CD4-positive, alpha-beta memory T cell (primary cell): Measurements from ENCODE around the gene SLC23A3. TPM values are rescaled to one million over a fixed set of nuclear protein-coding genes. Genes with fewer than 3 reads are reported as not detected.
"Not testable (repeated sequence)": the region's sequence is repeated elsewhere in the genome, so short reads cannot be mapped to it uniquely, and the experiment has no call there.

Experiments
- CTCF ChIA-PET: fragments of 350-600 bp; sonication (Branson Sonifier 250); formaldehyde crosslinking; loops from one replicate; lab custom pipeline; 2021; ENCODE audit warnings: inconsistent platforms; ENCODE audit not compliant: partially characterized antibody; lab: Charles Lee
- POLR2A ChIA-PET: fragments of 350-600 bp; sonication (Branson Sonifier 250); formaldehyde crosslinking; loops from one replicate; lab custom pipeline; 2021; ENCODE audit not compliant: partially characterized antibody; lab: Charles Lee
- DNase-seq, 5 donors: peaks; one replicate each; pipeline versions ENCODE4 v3.0.0 to v3.0.0-alpha.2; 2020 to 2022; ENCODE audit warnings: mixed read lengths in 1 of 5
- H3K27ac ChIP-seq: one replicate; pipeline ENCODE4 v1.7.0; 2013; ENCODE audit warnings: low read depth, low read length
- H3K27me3 ChIP-seq: 2 replicates; pipeline ENCODE4 v1.7.0; 2013; ENCODE audit warnings: mild to moderate bottlenecking, low read length, moderate library complexity; ENCODE audit not compliant: insufficient read depth
- H3K36me3 ChIP-seq: 2 replicates; pipeline ENCODE4 v1.7.0; 2013; ENCODE audit warnings: mild to moderate bottlenecking, low read length, moderate library complexity; ENCODE audit not compliant: insufficient read depth
- H3K4me1 ChIP-seq: 2 replicates; pipeline ENCODE4 v1.7.0; 2013; ENCODE audit warnings: mild to moderate bottlenecking, low read length, moderate library complexity; ENCODE audit not compliant: insufficient read depth
- H3K4me3 ChIP-seq, 2 donors: one replicate each; pipeline ENCODE4 v1.7.0; 2013; ENCODE audit warnings: low read length in 2 of 2, mild to moderate bottlenecking in 1 of 2
- H3K9me3 ChIP-seq, 2 donors: one replicate each; pipeline ENCODE4 v1.7.0; 2013; ENCODE audit warnings: low read length in 2 of 2, control low read depth in 1 of 2; ENCODE audit not compliant: control insufficient read depth in 1 of 2
- H3K27ac Mint-ChIP-seq, 7 donors: one replicate each; pipeline ENCODE4 v1.8.0; 2020 to 2021; ENCODE audit warnings: mixed read lengths in 7 of 7, mild to moderate bottlenecking in 6 of 7, inconsistent platforms in 3 of 7, moderate library complexity in 3 of 7
- H3K27me3 Mint-ChIP-seq, 2 donors: one replicate each; pipeline ENCODE4 v1.8.0; 2020 to 2021; ENCODE audit warnings: mixed read lengths in 2 of 2
- H3K36me3 Mint-ChIP-seq, 2 donors: one replicate each; pipeline ENCODE4 v1.8.0; 2020 to 2021; ENCODE audit warnings: mixed read lengths in 2 of 2, inconsistent platforms in 1 of 2, mild to moderate bottlenecking in 1 of 2
- H3K4me1 Mint-ChIP-seq, 4 donors: one replicate each; pipeline ENCODE4 v1.8.0; 2020 to 2021; ENCODE audit warnings: mixed read lengths in 4 of 4, mild to moderate bottlenecking in 1 of 4
- H3K4me3 Mint-ChIP-seq, 8 donors: one replicate each; pipeline ENCODE4 v1.8.0; 2020 to 2021; ENCODE audit warnings: mixed read lengths in 8 of 8, mild to moderate bottlenecking in 7 of 8, moderate library complexity in 6 of 8, inconsistent platforms in 3 of 8
- H3K9me3 Mint-ChIP-seq, 8 donors: one replicate each; pipeline ENCODE4 v1.8.0; 2020 to 2021; ENCODE audit warnings: mixed read lengths in 8 of 8, mild to moderate bottlenecking in 5 of 8, inconsistent platforms in 3 of 8, moderate library complexity in 1 of 8
- intact Hi-C: fragments of 100-400 bp; cut with micrococcal nuclease; formaldehyde crosslinking; loops from one replicate; pipeline ENCODE4 v1.15.1; 2023
- polyA plus RNA-seq, 2 donors: library from polyadenylated mRNA; unstranded; fragments of 300-500 nt; fragmentation: Illumina TruSeq; gene quantifications; one replicate each; pipeline ENCODE4 v1.2.3, GENCODE V29; 2021
- total RNA-seq, 2 experiments: library from RNA; stranded (reverse); gene quantifications; one replicate each; pipeline ENCODE4 v1.2.3, GENCODE V29; 2021

Gene SLC23A3
- total and polyA plus RNA-seq, 4 experiments from 2014 or later = 11.8 to 12.1 TPM; not detected in 2

- Mint-ChIP-seq H3K4me3 (peak overlapping the region in 5 of 8 donors; percentile 15 to 52 (median 35)), H3K36me3 (peaks cover 11 to 21% of the 10 kb centered on the region in 2 donors), H3K9me3 (no peaks in the 10 kb centered on the region), H3K27ac (peak overlapping the region in 6 of 7 donors; percentile 14 to 93 (median 47)), H3K27me3 (no peaks in the 10 kb centered on the region), H3K4me1 (peaks cover 18 to 43% (median 29%) of the 10 kb centered on the region in 4 donors)
- CTCF ChIA-PET = interaction anchor here (1.0 to 4.2 kb wide), 4 partner anchors 9 to 90 kb away, joined by 3 to 22 read pairs (median 3); no protein-coding TSS in a partner anchor
- intact Hi-C loops = no loop called here
- peaks cover 26% of the 10 kb centered on the region for H3K4me1 ChIP-seq
- no peak for DNase-seq
- H3K4me3 ChIP-seq = no peak overlapping the region
- H3K27ac ChIP-seq = no peak overlapping the region
- H3K9me3 ChIP-seq = no peaks in the 10 kb centered on the region
- POLR2A ChIA-PET = interaction anchor here (1.6 to 15.3 kb wide), 7 partner anchors 12 to 89 kb away, joined by 3 to 424 read pairs (median 40); partner anchors contain the start of genes ABCB6, CNPPD1, RETREG2 and SLC23A3
- H3K36me3 ChIP-seq = peaks cover 24% of the 10 kb centered on the region
- H3K27me3 ChIP-seq = no peaks in the 10 kb centered on the region
Observed at GRCh38 chr2:219205165-219205538, 35.3 kb upstream of the SLC23A3 start.

- H3K36me3 ChIP-seq = peaks cover 21% of the 10 kb centered on the region
- no peaks in the 10 kb centered on the region for H3K9me3 ChIP-seq
- CTCF ChIA-PET = interaction anchor here (0.8 to 1.2 kb wide), 4 partner anchors 34 to 91 kb away, joined by 3 to 4 read pairs (median 4); no protein-coding TSS in a partner anchor
- POLR2A ChIA-PET = interaction anchor here (1.6 kb wide), 1 partner anchor 49 kb away, joined by 3 read pairs; the partner anchor contains the start of genes TUBA4A and TUBA4B
- H3K4me3 ChIP-seq = no peak overlapping the region
- H3K27ac Mint-ChIP-seq = peak overlapping the region in 2 of 7 donors; percentile 63 to 93
- peaks cover 10 to 18% of the 10 kb centered on the region in 2 donors for H3K36me3 Mint-ChIP-seq
- no peak for DNase-seq
- intact Hi-C loops = no loop called here
- no peaks in the 10 kb centered on the region for H3K9me3 Mint-ChIP-seq
- peaks cover 20% of the 10 kb centered on the region for H3K4me1 ChIP-seq
- H3K27ac ChIP-seq = no peak overlapping the region
- no peaks in the 10 kb centered on the region for H3K27me3 ChIP-seq
- peak overlapping the region in 3 of 8 donors; percentile 15 to 35 (median 20) for H3K4me3 Mint-ChIP-seq
- H3K4me1 Mint-ChIP-seq = peaks cover 18 to 38% (median 26%) of the 10 kb centered on the region in 4 donors
- peaks cover under 1% of the 10 kb centered on the region in 2 donors for H3K27me3 Mint-ChIP-seq
Observed at GRCh38 chr2:219204425-219205164, 34.8 kb upstream of the SLC23A3 start.

- peaks cover 6 to 13% (median 8%) of the 10 kb centered on the region in 4 donors for H3K4me1 Mint-ChIP-seq
- H3K36me3 ChIP-seq, H3K27ac ChIP-seq, H3K36me3 Mint-ChIP-seq, H3K9me3 Mint-ChIP-seq, H3K27ac Mint-ChIP-seq, H3K9me3 ChIP-seq, H3K4me1 ChIP-seq, H3K27me3 ChIP-seq, H3K4me3 ChIP-seq, H3K4me3 Mint-ChIP-seq, H3K27me3 Mint-ChIP-seq, intact Hi-C loops, DNase-seq: not testable (repeated sequence)
- ChIA-PET CTCF (interaction anchor here (1.4 to 3.4 kb wide), 5 partner anchors 10 to 94 kb away, joined by 3 to 15 read pairs (median 7); no protein-coding TSS in a partner anchor), POLR2A (interaction anchor here (1.5 to 2.5 kb wide), 2 partner anchors 20 to 25 kb away, joined by 4 to 8 read pairs; partner anchors contain the start of gene CNPPD1)
Observed at GRCh38 chr2:219201331-219201730, 31.5 kb upstream of the SLC23A3 start.

- peak in 1 of 5 donors; percentile 15 for DNase-seq
- H3K9me3 Mint-ChIP-seq, H3K27ac ChIP-seq, H3K27me3 ChIP-seq, H3K9me3 ChIP-seq, H3K4me1 ChIP-seq, H3K36me3 Mint-ChIP-seq, H3K4me1 Mint-ChIP-seq, H3K36me3 ChIP-seq, H3K4me3 ChIP-seq, H3K27me3 Mint-ChIP-seq, intact Hi-C loops: not testable (repeated sequence)
- POLR2A ChIA-PET = interaction anchor here (1.5 to 2.5 kb wide), 2 partner anchors 19 to 24 kb away, joined by 4 to 8 read pairs; partner anchors contain the start of gene CNPPD1
- peak overlapping the region; percentile 63 to 83 (median 81) for H3K4me3 Mint-ChIP-seq
- peak overlapping the region in 6 of 7 donors; percentile 47 to 94 (median 67) for H3K27ac Mint-ChIP-seq
- CTCF ChIA-PET = interaction anchor here (1.4 to 3.4 kb wide), 5 partner anchors 10 to 94 kb away, joined by 3 to 15 read pairs (median 7); no protein-coding TSS in a partner anchor
Observed at GRCh38 chr2:219200502-219201326, 30.9 kb upstream of the SLC23A3 start.

- no peak overlapping the region for H3K4me3 Mint-ChIP-seq
- intact Hi-C loops = no loop called here
Observed at GRCh38 chr2:219199470-219200211, 29.8 kb upstream of the SLC23A3 start.

GRCh38 chr2:219198974-219199373, 29.1 kb upstream of the SLC23A3 start:
- H3K36me3 ChIP-seq = no peaks in the 10 kb centered on the region
- H3K27ac Mint-ChIP-seq = no peak overlapping the region
- ChIA-PET CTCF (interaction anchor here (2.3 to 3.4 kb wide), 2 partner anchors 19 to 96 kb away, joined by 8 to 15 read pairs; no protein-coding TSS in a partner anchor), POLR2A (interaction anchor here (1.3 to 2.5 kb wide), 2 partner anchors 18 to 22 kb away, joined by 4 to 8 read pairs; partner anchors contain the start of gene CNPPD1)
- peaks cover 5 to 8% of the 10 kb centered on the region in 2 donors for H3K27me3 Mint-ChIP-seq
- H3K36me3 Mint-ChIP-seq = peaks cover 0 to 3% of the 10 kb centered on the region in 2 donors
- no peaks in the 10 kb centered on the region for H3K9me3 ChIP-seq
- no peaks in the 10 kb centered on the region for H3K27me3 ChIP-seq
- DNase-seq = no peak
- no peak overlapping the region for H3K27ac ChIP-seq
- peaks cover 2 to 8% (median 4%) of the 10 kb centered on the region in 4 donors for H3K4me1 Mint-ChIP-seq
- intact Hi-C loops = no loop called here
- H3K4me1 ChIP-seq = no peaks in the 10 kb centered on the region
- no peak overlapping the region for H3K4me3 ChIP-seq
- no peaks in the 10 kb centered on the region for H3K9me3 Mint-ChIP-seq
- no peak overlapping the region for H3K4me3 Mint-ChIP-seq

More at GRCh38 chr2:219199470-219200211, 29.8 kb upstream of the SLC23A3 start:
- Histone ChIP-seq H3K36me3 (no peaks in the 10 kb centered on the region), H3K27me3 (no peaks in the 10 kb centered on the region), H3K4me1 (no peaks in the 10 kb centered on the region), H3K4me3 (no peak overlapping the region), H3K27ac (no peak overlapping the region), H3K9me3 (no peaks in the 10 kb centered on the region)
- Mint-ChIP-seq H3K27me3 (peaks cover 5 to 8% of the 10 kb centered on the region in 2 donors), H3K9me3 (no peaks in the 10 kb centered on the region), H3K27ac (peak overlapping the region in 1 of 7 donors; percentile 2), H3K36me3 (peaks cover 0 to 3% of the 10 kb centered on the region in 2 donors), H3K4me1 (peaks cover 2 to 8% (median 4%) of the 10 kb centered on the region in 4 donors)
- DNase-seq = no peak
- ChIA-PET CTCF (interaction anchor here (1.8 to 3.4 kb wide), 3 partner anchors 20 to 95 kb away, joined by 5 to 15 read pairs (median 8); no protein-coding TSS in a partner anchor), POLR2A (interaction anchor here (1.3 to 2.5 kb wide), 2 partner anchors 18 to 23 kb away, joined by 4 to 8 read pairs; partner anchors contain the start of gene CNPPD1)
